ENCODE data around the gene SLC10A7. TPM values are rescaled to one million over a fixed set of nuclear protein-coding genes. Genes with fewer than 3 reads are reported as not detected.

SLC10A7 gene
- total and polyA plus RNA-seq, 10 of the 15 experiments (the other 5 are each of a cell fraction or from before 2014, with no cell fraction given), result 4.6 to 23.7 (median 15.6) TPM

DNA sequence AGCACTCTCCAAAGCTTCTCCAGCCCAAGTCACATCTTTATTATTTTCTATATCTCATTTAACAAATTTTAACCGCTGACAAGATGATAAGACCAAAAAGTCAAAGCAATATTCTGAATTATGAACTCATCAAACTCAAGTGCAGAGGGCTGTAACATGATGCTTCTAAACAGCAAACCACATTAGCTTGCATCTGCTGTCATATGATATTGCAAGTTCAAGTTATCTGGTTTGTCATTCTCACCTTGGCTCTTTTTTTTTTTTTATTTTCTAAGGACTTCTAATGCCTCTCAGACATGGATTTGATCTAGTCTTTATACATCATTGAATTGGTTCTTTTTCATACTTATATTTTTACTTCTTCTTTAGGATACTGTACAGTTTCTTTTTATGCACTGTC lies 93.4 kb downstream of the SLC10A7 start:
- ChIA-PET POLR2A (no interaction called here), CTCF (interaction anchor here (1.2 to 1.6 kb wide), 2 partner anchors 13 to 15 kb away, joined by 3 to 4 read pairs; no protein-coding TSS in a partner anchor), SMC1A (ENCODE audit: uncharacterized antibody, unreplicated experiment) (interaction anchor here (0.6 to 1.8 kb wide), 2 partner anchors 10 to 20 kb away, joined by 3 to 5 read pairs; no protein-coding TSS in a partner anchor), RAD21 (ENCODE audit: unreplicated experiment) (no interaction called here)
- 100% methylated on average over 1 of the region's 1 CpG for WGBS (ENCODE audit: insufficient coverage, insufficient replicate concordance, low lambda C conversion rate, missing lambda C conversion rate)
- Histone ChIP-seq H3K9ac (ENCODE audit: control insufficient read depth, insufficient read depth, low read length) (no peak overlapping the region), H3K27me3 (replicated peaks in 1 of 2; ENCODE audit: control insufficient read depth in 2 of 2, insufficient read depth in 2 of 2, low read length in 1 of 2) (no peaks in the 10 kb centered on the region), H3K27ac (ENCODE audit: control insufficient read depth, insufficient read depth) (no peak overlapping the region), H3K4me2 (ENCODE audit: control insufficient read depth, insufficient read depth) (no peak overlapping the region), H4K20me1 (ENCODE audit: control insufficient read depth, insufficient read depth) (no peaks in the 10 kb centered on the region), H2AFZ (ENCODE audit: control insufficient read depth, low read depth, low read length) (no peak overlapping the region), H3K4me1 (ENCODE audit: control insufficient read depth, insufficient read depth, low read length) (no peaks in the 10 kb centered on the region), H3K4me3 (no peak overlapping the region), H3K9me3 (replicated peaks; ENCODE audit: control insufficient read depth, insufficient read depth, low read length) (no peaks in the 10 kb centered on the region), H3K79me2 (ENCODE audit: control insufficient read depth, insufficient read depth, low read length) (no peaks in the 10 kb centered on the region), H3K36me3 (ENCODE audit: control insufficient read depth in 2 of 2, insufficient read depth in 2 of 2, low read length in 1 of 2) (no peaks in the 10 kb centered on the region)
- ATAC-seq (no peak), DNase-seq (ENCODE audit: low read depth, low spot score) (no peak), FAIRE-seq (no peak)
- BruUV-seq (replicated peaks), result no TSS peak
- in situ Hi-C loops (cut with MboI) (no loop called here), intact Hi-C loops (cut with micrococcal nuclease; ENCODE audit: unreplicated experiment) (no loop called here)
- TF ChIP-seq IRF4 (IDR thresholded peaks at IDR 0.05; ENCODE audit: low read depth, low read length) (no peak), SMARCA5 (IDR thresholded peaks at IDR 0.05) (no peak), NFIC (IDR thresholded peaks at IDR 0.05; ENCODE audit: low read depth, low read length) (no peak), EED (IDR thresholded peaks at IDR 0.05; ENCODE audit: low read depth) (no peak), STAT3 (IDR thresholded peaks at IDR 0.05; ENCODE audit: low read depth, low read length) (no peak), BRCA1 (IDR thresholded peaks at IDR 0.05; ENCODE audit: low read depth, low read length) (no peak), RFX5 (IDR thresholded peaks at IDR 0.05; ENCODE audit: low read depth, low read length) (no peak), NFYB (IDR thresholded peaks at IDR 0.05; ENCODE audit: insufficient read depth, low read depth, low read length) (no peak), CHD2 (IDR thresholded peaks at IDR 0.05; ENCODE audit: borderline replicate concordance, low read depth, low read length) (no peak), RBBP5 (conservative IDR thresholded peaks at IDR 0.05) (no peak), WRNIP1 (IDR thresholded peaks at IDR 0.05; ENCODE audit: borderline replicate concordance, low read depth, low read length) (no peak), KLF5 (IDR thresholded peaks at IDR 0.05; ENCODE audit: partially characterized antibody) (no peak), SRF (IDR thresholded peaks at IDR 0.05; ENCODE audit: low read depth in 2 of 2, low read length in 2 of 2) (no peak), TCF7 (IDR thresholded peaks at IDR 0.05; ENCODE audit: borderline replicate concordance) (no peak), NR2F1 (conservative IDR thresholded peaks at IDR 0.05) (no peak)
- TF ChIP-seq, protein P1, sequence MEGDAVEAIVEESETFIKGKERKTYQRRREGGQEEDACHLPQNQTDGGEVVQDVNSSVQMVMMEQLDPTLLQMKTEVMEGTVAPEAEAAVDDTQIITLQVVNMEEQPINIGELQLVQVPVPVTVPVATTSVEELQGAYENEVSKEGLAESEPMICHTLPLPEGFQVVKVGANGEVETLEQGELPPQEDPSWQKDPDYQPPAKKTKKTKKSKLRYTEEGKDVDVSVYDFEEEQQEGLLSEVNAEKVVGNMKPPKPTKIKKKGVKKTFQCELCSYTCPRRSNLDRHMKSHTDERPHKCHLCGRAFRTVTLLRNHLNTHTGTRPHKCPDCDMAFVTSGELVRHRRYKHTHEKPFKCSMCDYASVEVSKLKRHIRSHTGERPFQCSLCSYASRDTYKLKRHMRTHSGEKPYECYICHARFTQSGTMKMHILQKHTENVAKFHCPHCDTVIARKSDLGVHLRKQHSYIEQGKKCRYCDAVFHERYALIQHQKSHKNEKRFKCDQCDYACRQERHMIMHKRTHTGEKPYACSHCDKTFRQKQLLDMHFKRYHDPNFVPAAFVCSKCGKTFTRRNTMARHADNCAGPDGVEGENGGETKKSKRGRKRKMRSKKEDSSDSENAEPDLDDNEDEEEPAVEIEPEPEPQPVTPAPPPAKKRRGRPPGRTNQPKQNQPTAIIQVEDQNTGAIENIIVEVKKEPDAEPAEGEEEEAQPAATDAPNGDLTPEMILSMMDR (IDR thresholded peaks at IDR 0.05 in 2 of 3, conservative IDR thresholded peaks at IDR 0.05 in 1 of 3; ENCODE audit: control insufficient read depth in 2 of 3, extremely low read depth in 1 of 3, insufficient read depth in 1 of 3, low read depth in 3 of 3, low read length in 3 of 3), result no peak
- TF ChIP-seq, protein P2, sequence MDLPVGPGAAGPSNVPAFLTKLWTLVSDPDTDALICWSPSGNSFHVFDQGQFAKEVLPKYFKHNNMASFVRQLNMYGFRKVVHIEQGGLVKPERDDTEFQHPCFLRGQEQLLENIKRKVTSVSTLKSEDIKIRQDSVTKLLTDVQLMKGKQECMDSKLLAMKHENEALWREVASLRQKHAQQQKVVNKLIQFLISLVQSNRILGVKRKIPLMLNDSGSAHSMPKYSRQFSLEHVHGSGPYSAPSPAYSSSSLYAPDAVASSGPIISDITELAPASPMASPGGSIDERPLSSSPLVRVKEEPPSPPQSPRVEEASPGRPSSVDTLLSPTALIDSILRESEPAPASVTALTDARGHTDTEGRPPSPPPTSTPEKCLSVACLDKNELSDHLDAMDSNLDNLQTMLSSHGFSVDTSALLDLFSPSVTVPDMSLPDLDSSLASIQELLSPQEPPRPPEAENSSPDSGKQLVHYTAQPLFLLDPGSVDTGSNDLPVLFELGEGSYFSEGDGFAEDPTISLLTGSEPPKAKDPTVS (IDR thresholded peaks at IDR 0.05; ENCODE audit: low read depth, low read length), result no peak
